H1 (cell line): ENCODE results near the gene EPX. TPM values are rescaled to one million over a fixed set of nuclear protein-coding genes. Genes with fewer than 3 reads are reported as not detected.

Experiments used
- polyA plus RNA-seq, 7 experiments: library from polyadenylated mRNA; depleted of rRNA in 3 of 7; stranded (reverse) in 5 of 7; unstranded in 2 of 7; fragments of >200 nt in 5 of 7; fragments of 200-250 nt in 2 of 7; gene quantifications; 1 replicate in 5 of 7; 2 replicates in 1 of 7; 4 replicates in 1 of 7; pipeline versions ENCODE4 v1.2.1 to v1.2.3, GENCODE V29; 2011 to 2013; ENCODE audit warnings: missing spikeins in 2 of 7, mixed read lengths in 2 of 7
- total RNA-seq: library from RNA; stranded (reverse); fragmentation: NEBNext Ultra II Directional; extraction: Animal tissue kit (Norgen Biotek cat#: 25700); gene quantifications from 2 replicates; pipeline ENCODE4 v1.2.1, GENCODE V29; 2021

EPX gene
- total and polyA plus RNA-seq, 2 of the 8 experiments (the other 6 are each of a cell fraction or from before 2014, with no cell fraction given): not detected

Other genes with a start within 250 kb of the EPX start
- 7.8 and 10.7 TPM in 2 replicates for gene CUEDC1, start 237.3 kb upstream of the EPX start, total RNA-seq
- gene CUEDC1, start 237.3 kb upstream of the EPX start, polyA plus RNA-seq (2011; rRNA removed): 4.0 and 6.7 TPM in 2 replicates
- gene VEZF1, start 204.5 kb upstream of the EPX start, total RNA-seq: 56.7 and 61.9 TPM in 2 replicates
- gene VEZF1, start 204.5 kb upstream of the EPX start, polyA plus RNA-seq (2011; rRNA removed): 21.5 and 28.9 TPM in 2 replicates
- gene SRSF1, start 185.5 kb upstream of the EPX start, total RNA-seq: 429 and 433 TPM in 2 replicates
- gene SRSF1, start 185.5 kb upstream of the EPX start, polyA plus RNA-seq (2011; rRNA removed): 149 and 300 TPM in 2 replicates
- 49.7 and 52.7 TPM in 2 replicates for gene DYNLL2, start 109.3 kb upstream of the EPX start, total RNA-seq
- gene DYNLL2, start 109.3 kb upstream of the EPX start, polyA plus RNA-seq (2011; rRNA removed): 19.8 and 21.6 TPM in 2 replicates
- 0.32 and 0.33 TPM in 2 replicates for gene OR4D1, start 44.3 kb upstream of the EPX start, total RNA-seq
- 0.39 and 0.44 TPM in 2 replicates for gene OR4D1, start 44.3 kb upstream of the EPX start, polyA plus RNA-seq (2011; rRNA removed)
- gene OR4D2, start 25.7 kb upstream of the EPX start, total RNA-seq: not detected in 2 replicates
- gene OR4D2, start 25.7 kb upstream of the EPX start, polyA plus RNA-seq (2011; rRNA removed): not detected in 2 replicates
- 20.6 and 21.7 TPM in 2 replicates for gene MKS1, start 26.5 kb downstream of the EPX start, total RNA-seq
- gene MKS1, start 26.5 kb downstream of the EPX start, polyA plus RNA-seq (2011; rRNA removed): 12.0 and 15.3 TPM in 2 replicates
- 0.44 and 0.52 TPM in 2 replicates for gene LPO, start 45.9 kb downstream of the EPX start, total RNA-seq
- 0.38 and 0.46 TPM in 2 replicates for gene LPO, start 45.9 kb downstream of the EPX start, polyA plus RNA-seq (2011; rRNA removed)
- 0.74 TPM in 1 of 2 replicates, not detected in the other for gene MPO, start 88.2 kb downstream of the EPX start, total RNA-seq
- 0.06 and 0.13 TPM in 2 replicates for gene MPO, start 88.2 kb downstream of the EPX start, polyA plus RNA-seq (2011; rRNA removed)
- gene TSPOAP1, start 136.1 kb downstream of the EPX start, total RNA-seq: 9.2 and 9.8 TPM in 2 replicates
- 7.6 and 9.8 TPM in 2 replicates for gene TSPOAP1, start 136.1 kb downstream of the EPX start, polyA plus RNA-seq (2011; rRNA removed)
- gene SUPT4H1, start 159.5 kb downstream of the EPX start, total RNA-seq: 103 and 112 TPM in 2 replicates
- gene SUPT4H1, start 159.5 kb downstream of the EPX start, polyA plus RNA-seq (2011; rRNA removed): 115 and 143 TPM in 2 replicates
- 0.89 and 2.4 TPM in 2 replicates for gene RNF43, start 224.8 kb downstream of the EPX start, total RNA-seq
- gene RNF43, start 224.8 kb downstream of the EPX start, polyA plus RNA-seq (2011; rRNA removed): 1.5 and 2.3 TPM in 2 replicates